Fibroblast of mammary gland (primary cell): ENCODE measurements around the gene DBN1.

Experiments
- DNase-seq: peaks from one replicate; pipeline ENCODE4 v3.0.0-alpha.2; 2010; ENCODE audit warnings: low read depth
- H3K4me3 ChIP-seq: 2 replicates; pipeline ENCODE4 v1.5.1; 2011; ENCODE audit warnings: low read depth, mild to moderate bottlenecking, low read length, moderate library complexity; ENCODE audit not compliant: control insufficient read depth
- CTCF ChIP-seq: conservative IDR thresholded peaks from 2 replicates; pipeline ENCODE4 v1.5.1; 2011; ENCODE audit warnings: low read depth, low read length, inconsistent platforms; ENCODE audit not compliant: control insufficient read depth, insufficient read depth

The DBN1 gene

GRCh38 chr5:177430140-177430951, 43.1 kb downstream of the DBN1 start:
- no peak overlapping the region for H3K4me3 ChIP-seq
- TF ChIP-seq CTCF: no peak
- no peak for DNase-seq

- no peak overlapping the region for H3K4me3 ChIP-seq
- DNase-seq: no peak
- no peak for TF ChIP-seq CTCF
Measured at GRCh38 chr5:177429248-177430040, 44.0 kb downstream of the DBN1 start.

- TF ChIP-seq CTCF: no peak
- DNase-seq: no peak
- no peak overlapping the region for H3K4me3 ChIP-seq
Measured at GRCh38 chr5:177428574-177429217, 44.7 kb downstream of the DBN1 start.

DNA sequence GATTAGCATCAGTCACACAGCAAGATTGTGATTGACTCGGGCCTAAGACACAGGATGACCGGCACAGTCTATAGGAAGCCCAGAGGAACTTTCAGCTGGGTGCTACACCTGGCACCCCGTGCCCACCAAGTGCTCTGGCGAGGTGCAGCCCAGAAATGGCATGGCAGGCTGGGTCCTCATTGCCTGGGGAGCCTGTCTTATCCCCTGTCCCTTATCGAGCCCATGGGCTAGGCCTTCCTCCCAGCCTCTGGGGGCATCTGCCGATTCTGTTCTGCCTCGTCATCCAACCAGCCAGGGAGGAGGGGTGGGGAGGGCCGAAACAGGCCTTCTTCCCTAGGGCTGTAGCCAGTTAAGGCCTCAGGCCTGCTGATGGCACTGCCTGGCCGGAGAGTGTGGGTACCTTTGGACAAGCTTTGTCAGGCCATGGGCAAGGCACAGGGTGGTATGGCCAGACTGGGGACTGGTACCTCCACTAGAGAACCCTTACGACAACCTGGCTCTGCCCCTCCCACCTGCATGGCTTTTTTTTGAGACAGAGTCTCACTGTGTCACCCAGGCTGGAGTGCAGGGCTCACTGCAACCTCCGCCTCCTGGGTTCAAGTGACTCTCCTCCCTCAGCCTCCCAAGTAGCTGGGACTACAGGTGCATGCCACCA, 45.4 kb downstream of the DBN1 start:
- H3K4me3 ChIP-seq: peak overlapping the region; percentile 62
- DNase-seq: no peak
- no peak for TF ChIP-seq CTCF

- no peak for TF ChIP-seq CTCF
- no peak for DNase-seq
- H3K4me3 ChIP-seq: peak overlapping the region; percentile 62
Measured at GRCh38 chr5:177427211-177427822, 46.1 kb downstream of the DBN1 start.
